ENCODE measurements around the gene ZFYVE26.

The ZFYVE26 gene

DNA sequence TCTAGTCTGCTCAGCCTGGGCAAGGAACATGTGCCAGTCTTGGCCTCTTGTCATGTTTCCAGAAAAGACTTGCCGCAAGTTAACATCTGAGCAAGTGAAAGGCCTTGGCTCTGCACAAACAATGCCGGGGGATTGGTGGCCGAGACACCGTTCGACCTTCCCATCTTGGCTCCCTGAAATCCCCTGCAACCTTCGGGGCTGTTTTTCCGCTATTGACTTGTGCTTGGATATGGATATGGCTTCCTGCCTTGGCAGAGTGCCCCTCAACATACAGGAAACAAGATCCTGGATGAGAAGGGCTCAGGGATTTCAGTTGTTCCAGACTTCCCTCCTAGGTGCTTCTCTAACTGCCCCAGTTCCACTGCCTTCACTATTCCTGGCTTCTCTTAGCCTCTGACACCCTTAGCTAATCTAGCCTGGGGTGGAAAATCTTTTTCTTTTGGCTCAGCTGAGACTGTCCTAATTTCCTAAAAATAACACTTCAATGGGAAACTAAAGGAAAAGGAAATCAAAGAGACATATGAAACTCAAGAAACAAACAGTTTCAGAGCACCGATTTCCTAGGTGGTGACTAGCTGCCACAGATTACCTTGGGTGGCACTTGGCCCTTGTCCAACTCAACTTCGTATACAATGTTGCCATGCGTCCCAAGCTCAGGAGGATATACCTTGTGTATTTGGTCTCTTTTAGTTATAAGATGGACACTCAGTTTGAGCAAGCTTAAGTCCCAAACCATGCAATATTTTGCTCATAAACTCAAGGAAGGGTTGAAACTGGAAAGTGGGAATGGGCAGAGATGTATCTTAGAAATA lies 80.8 kb downstream of the ZFYVE26 start:
- DNase-seq (ENCODE audit: low read depth): no peak
- TF ChIP-seq, protein P1, sequence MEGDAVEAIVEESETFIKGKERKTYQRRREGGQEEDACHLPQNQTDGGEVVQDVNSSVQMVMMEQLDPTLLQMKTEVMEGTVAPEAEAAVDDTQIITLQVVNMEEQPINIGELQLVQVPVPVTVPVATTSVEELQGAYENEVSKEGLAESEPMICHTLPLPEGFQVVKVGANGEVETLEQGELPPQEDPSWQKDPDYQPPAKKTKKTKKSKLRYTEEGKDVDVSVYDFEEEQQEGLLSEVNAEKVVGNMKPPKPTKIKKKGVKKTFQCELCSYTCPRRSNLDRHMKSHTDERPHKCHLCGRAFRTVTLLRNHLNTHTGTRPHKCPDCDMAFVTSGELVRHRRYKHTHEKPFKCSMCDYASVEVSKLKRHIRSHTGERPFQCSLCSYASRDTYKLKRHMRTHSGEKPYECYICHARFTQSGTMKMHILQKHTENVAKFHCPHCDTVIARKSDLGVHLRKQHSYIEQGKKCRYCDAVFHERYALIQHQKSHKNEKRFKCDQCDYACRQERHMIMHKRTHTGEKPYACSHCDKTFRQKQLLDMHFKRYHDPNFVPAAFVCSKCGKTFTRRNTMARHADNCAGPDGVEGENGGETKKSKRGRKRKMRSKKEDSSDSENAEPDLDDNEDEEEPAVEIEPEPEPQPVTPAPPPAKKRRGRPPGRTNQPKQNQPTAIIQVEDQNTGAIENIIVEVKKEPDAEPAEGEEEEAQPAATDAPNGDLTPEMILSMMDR (IDR thresholded peaks at IDR 0.05; ENCODE audit: low read depth, low read length): no peak
- TF ChIP-seq MYC (IDR thresholded peaks at IDR 0.05; ENCODE audit: low read depth, low read length): no peak
- TF ChIP-seq POLR2A (IDR thresholded peaks at IDR 0.05; ENCODE audit: extremely low read depth, insufficient read length): no peak
- TF ChIP-seq, protein P2, sequence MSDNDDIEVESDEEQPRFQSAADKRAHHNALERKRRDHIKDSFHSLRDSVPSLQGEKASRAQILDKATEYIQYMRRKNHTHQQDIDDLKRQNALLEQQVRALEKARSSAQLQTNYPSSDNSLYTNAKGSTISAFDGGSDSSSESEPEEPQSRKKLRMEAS (IDR thresholded peaks at IDR 0.05; ENCODE audit: low read depth, low read length): no peak
- no peak overlapping the region for H3K4me3 ChIP-seq (ENCODE audit: low read depth, low read length)

DNA sequence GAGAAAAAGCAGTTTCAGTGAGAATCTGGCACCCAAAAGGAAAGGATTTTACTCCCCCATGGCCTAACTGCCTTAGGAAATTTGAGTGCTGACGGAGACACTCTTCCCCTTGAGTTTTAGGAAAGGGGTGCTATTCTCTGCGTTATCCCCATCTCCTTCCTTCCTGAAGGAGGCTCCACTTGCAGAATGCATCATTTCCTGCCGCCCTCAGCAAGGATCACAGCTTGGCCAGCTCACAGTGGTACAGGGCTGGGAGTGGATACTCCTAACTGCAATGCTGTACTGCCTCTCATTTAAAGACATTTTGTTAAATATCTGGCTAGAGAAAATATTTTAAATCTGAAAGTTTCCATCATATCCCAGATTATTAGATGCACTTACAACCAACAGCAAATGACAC lies 81.7 kb downstream of the ZFYVE26 start:
- DNase-seq (ENCODE audit: low read depth): no peak
- H3K4me3 ChIP-seq (ENCODE audit: low read depth, low read length): no peak overlapping the region
- TF ChIP-seq, protein P2 (IDR thresholded peaks at IDR 0.05; ENCODE audit: low read depth, low read length): no peak
- TF ChIP-seq, protein P1 (IDR thresholded peaks at IDR 0.05; ENCODE audit: low read depth, low read length): no peak
- TF ChIP-seq POLR2A (IDR thresholded peaks at IDR 0.05; ENCODE audit: extremely low read depth, insufficient read length) (no peak), MYC (IDR thresholded peaks at IDR 0.05; ENCODE audit: low read depth, low read length) (no peak)

DNA sequence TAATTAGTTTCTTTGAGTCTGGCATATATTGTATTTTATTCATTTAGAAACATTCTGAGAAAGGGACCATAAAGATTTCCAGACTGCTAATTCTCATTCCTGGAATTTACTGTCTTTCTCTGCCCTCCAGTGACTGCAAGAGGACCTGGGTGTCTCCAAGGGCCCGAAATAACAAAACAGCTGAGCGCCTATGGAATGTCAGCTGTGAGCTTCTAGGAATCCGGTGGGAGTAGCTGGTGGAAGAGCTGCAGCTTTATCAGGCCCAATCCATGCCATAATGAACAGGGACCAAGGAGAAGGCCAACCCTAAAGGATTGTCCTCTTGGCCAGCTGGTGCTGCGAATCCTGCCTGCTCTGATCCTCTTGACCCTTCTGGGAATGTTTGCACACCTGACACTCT lies 82.8 kb downstream of the ZFYVE26 start:
- TF ChIP-seq, protein P1 (IDR thresholded peaks at IDR 0.05; ENCODE audit: low read depth, low read length): no peak
- TF ChIP-seq MYC (IDR thresholded peaks at IDR 0.05; ENCODE audit: low read depth, low read length) (no peak), POLR2A (IDR thresholded peaks at IDR 0.05; ENCODE audit: extremely low read depth, insufficient read length) (no peak)
- TF ChIP-seq, protein P2 (IDR thresholded peaks at IDR 0.05; ENCODE audit: low read depth, low read length): no peak
- H3K4me3 ChIP-seq (ENCODE audit: low read depth, low read length): no peak overlapping the region
- no peak for DNase-seq (ENCODE audit: low read depth)

DNA sequence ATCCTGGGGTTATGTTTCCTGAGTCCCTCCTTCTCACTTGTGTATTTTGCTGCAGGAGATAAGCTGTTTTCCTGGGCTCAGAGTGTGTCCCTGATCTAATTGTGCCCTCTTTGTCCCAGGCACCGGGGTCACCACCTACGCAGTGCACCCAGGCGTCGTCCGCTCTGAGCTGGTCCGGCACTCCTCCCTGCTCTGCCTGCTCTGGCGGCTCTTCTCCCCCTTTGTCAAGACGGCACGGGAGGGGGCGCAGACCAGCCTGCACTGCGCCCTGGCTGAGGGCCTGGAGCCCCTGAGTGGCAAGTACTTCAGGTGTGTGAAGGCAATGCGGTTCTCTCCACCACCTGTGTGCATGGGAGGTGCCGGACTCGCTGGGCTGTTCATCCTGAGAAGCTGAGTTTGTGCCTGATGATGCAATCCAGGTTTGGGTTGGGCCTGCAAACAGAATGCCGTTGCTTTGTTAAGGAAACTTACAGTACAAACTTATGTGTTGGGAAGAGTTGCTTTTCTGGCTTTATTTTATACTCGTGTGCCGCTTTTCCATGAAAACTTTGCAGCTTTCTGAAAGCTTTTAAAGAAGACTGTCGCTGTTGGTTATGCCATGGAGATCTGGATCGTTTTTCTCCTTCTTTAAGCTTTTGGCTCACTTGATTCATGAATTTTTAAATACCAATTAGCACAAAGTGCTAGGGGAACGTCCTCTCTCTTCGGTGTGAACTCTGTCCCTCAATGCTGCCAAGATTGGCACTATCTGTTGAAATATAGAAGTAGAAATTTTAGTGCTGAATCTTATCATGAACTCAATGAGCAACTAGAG lies 87.1 kb downstream of the ZFYVE26 start:
- no peak for DNase-seq (ENCODE audit: low read depth)
- H3K4me3 ChIP-seq (ENCODE audit: low read depth, low read length): no peak overlapping the region
- TF ChIP-seq POLR2A (IDR thresholded peaks at IDR 0.05; ENCODE audit: extremely low read depth, insufficient read length): no peak
- TF ChIP-seq, protein P2 (IDR thresholded peaks at IDR 0.05; ENCODE audit: low read depth, low read length): no peak

DNA sequence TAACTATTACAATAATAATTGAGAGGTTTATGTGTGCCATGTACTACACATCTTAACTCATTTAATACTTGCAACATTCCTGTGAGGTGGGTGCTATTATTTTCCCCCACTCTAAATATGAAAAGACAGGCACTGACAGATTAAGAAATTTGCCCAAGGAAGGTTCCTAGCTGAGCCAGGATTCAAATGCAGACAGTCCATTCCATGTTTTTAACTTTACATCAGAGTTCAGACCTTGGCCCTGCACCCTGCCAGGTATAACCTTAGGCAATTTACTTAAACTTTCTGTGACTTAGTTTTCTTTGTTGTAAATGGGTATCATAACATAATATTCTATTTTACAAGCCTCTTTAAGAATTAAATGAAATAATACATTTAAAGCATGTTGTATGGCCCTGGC lies 88.1 kb downstream of the ZFYVE26 start:
- DNase-seq (ENCODE audit: low read depth): no peak
- TF ChIP-seq, protein P1 (IDR thresholded peaks at IDR 0.05; ENCODE audit: low read depth, low read length): no peak
- TF ChIP-seq POLR2A (IDR thresholded peaks at IDR 0.05; ENCODE audit: extremely low read depth, insufficient read length) (no peak), MYC (IDR thresholded peaks at IDR 0.05; ENCODE audit: low read depth, low read length) (no peak)
- TF ChIP-seq, protein P2 (IDR thresholded peaks at IDR 0.05; ENCODE audit: low read depth, low read length): no peak
- no peak overlapping the region for H3K4me3 ChIP-seq (ENCODE audit: low read depth, low read length)

DNA sequence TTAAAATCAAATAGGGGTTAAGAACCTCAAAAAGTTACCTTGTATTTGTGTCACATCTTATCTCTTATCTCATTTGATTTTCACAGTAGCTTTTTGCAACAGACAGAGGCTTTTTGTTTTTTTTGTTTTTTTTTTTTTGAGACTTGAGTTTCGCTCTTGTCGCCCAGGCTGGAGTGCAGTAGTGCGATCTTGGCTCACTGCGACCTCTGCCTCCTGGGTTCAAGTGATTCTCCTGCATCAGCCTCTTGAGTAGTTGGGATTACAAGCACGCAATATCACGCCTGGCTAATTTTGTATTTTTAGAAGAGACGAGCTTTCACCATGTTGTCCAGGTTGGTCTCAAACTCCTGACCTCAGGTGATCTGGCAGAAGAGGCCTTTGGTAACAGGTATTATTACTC lies 89.0 kb downstream of the ZFYVE26 start:
- TF ChIP-seq, protein P2 (IDR thresholded peaks at IDR 0.05; ENCODE audit: low read depth, low read length): no peak
- TF ChIP-seq MYC (IDR thresholded peaks at IDR 0.05; ENCODE audit: low read depth, low read length) (no peak), POLR2A (IDR thresholded peaks at IDR 0.05; ENCODE audit: extremely low read depth, insufficient read length) (no peak)
- TF ChIP-seq, protein P1 (IDR thresholded peaks at IDR 0.05; ENCODE audit: low read depth, low read length): no peak
- DNase-seq (ENCODE audit: low read depth): no peak
- H3K4me3 ChIP-seq (ENCODE audit: low read depth, low read length): no peak overlapping the region
